Adrenal gland (tissue), 12 donors: ENCODE measurements around the gene SCT. TPM values are rescaled to one million over a fixed set of nuclear protein-coding genes. Genes with fewer than 3 reads are reported as not detected.

ENCODE experiments used
- DNase-seq, 7 donors: peaks; one replicate each; pipeline ENCODE4 v3.0.0-alpha.2; 2019 to 2020
- H3K27ac ChIP-seq, 5 donors: fragments of 200-600 bp; sonication (generic) in 4 of 5; 1 replicate in 3 of 5; 2 replicates in 2 of 5; pipeline versions ENCODE4 v1.5.1 to v1.8.0; 2016 to 2020; ENCODE audit warnings: mild to moderate bottlenecking in 1 of 5
- H3K27me3 ChIP-seq: fragments of 200-600 bp; 2 replicates; pipeline ENCODE4 v1.8.0; 2021
- H3K36me3 ChIP-seq, 2 donors: fragments of 200-600 bp; replicated peaks in 1 of 2; 1 replicate in 1 of 2; 2 replicates in 1 of 2; pipeline versions ENCODE4 v1.5.1 to v1.8.0; 2018 to 2022
- H3K4me1 ChIP-seq, 2 donors: fragments of 200-600 bp; replicated peaks in 1 of 2; 1 replicate in 1 of 2; 2 replicates in 1 of 2; pipeline versions ENCODE4 v1.5.1 to v1.8.0; 2018 to 2021
- H3K4me3 ChIP-seq, 4 donors: fragments of 200-600 bp; sonication (generic) in 3 of 4; one replicate each; pipeline ENCODE4 v1.5.1; 2016 to 2018
- H3K9me3 ChIP-seq, 3 donors: fragments of 200-600 bp; sonication (generic) in 1 of 3; replicated peaks in 1 of 3; 1 replicate in 2 of 3; 2 replicates in 1 of 3; pipeline versions ENCODE4 v1.5.1 to v1.8.0; 2016 to 2021
- CTCF ChIP-seq, 6 experiments: fragments of 450-650 bp in 4 of 6; fragments of 200-600 bp in 2 of 6; sonication (generic) in 1 of 6; IDR thresholded peaks; 1 replicate in 5 of 6; 2 replicates in 1 of 6; pipeline versions ENCODE4 v1.5.1 to v1.8.0; 2016 to 2021; ENCODE audit warnings: antibody characterized with exemption in 6 of 6, mild to moderate bottlenecking in 2 of 6, moderate library complexity in 1 of 6
- POLR2A ChIP-seq, 2 donors: fragments of 450-650 bp; IDR thresholded peaks; one replicate each; pipeline ENCODE4 v1.6.1; 2017; ENCODE audit warnings: antibody characterized with exemption in 2 of 2, mild to moderate bottlenecking in 2 of 2, moderate library complexity in 1 of 2
- WGBS, 4 donors: extraction: QIAGEN DNeasy Blood & Tissue Kit in 2 of 4; methylation state at CpG; one replicate each; pipeline versions ENCODE4 v1.1.5 to v1.1.7; 2013 to 2017; 5-methylcytosine and 5-hydroxymethylcytosine counted together
- intact Hi-C, 2 donors: fragments of 100-400 bp; cut with DNase I; formaldehyde crosslinking; loops; one replicate each; pipeline versions ENCODE4 v1.14.1 to v1.15.0; 2022 to 2023
- polyA plus RNA-seq, 3 donors: library from polyadenylated mRNA; stranded (reverse); fragments of 200-250 nt in 2 of 3; fragments of 350-450 nt in 1 of 3; fragmentation: Illumina TruSeq in 1 of 3; extraction: RNeasy Lipid Tissue Mini Kit (QIAGEN cat#74804) in 1 of 3; gene quantifications; one replicate each; pipeline ENCODE4 v1.2.3, GENCODE V29; 2013 to 2014
- total RNA-seq, 9 donors: library from RNA; depleted of rRNA in 4 of 9; stranded (reverse); fragments of >200 nt in 4 of 9; fragments of 120-200 nt in 1 of 9; fragmentation: NEBNext Ultra II Directional in 1 of 9; extraction: Animal tissue kit (Norgen Biotek cat#: 25700) in 1 of 9; gene quantifications; one replicate each; pipeline versions ENCODE4 v1.1.0 to v1.2.4, GENCODE V29; 2013 to 2023
- donor health status: healthy with polysubstance abuse.
- donor health status: Bipolar disorder and iron deficiency.
- donor health status: DM: yes; HTN: yes; CAD: no.
- donor health status: DM: no; HTN: no; CAD: no.
- donor health status: DM: no; HTN: no; CAD: no.
- donor health status: DM: yes; HTN: yes; CAD: no.

The SCT gene
- total and polyA plus RNA-seq, 12 donors = 0.61 to 0.67 TPM; not detected in 10

- DNase-seq = no peak
- Histone ChIP-seq H3K27me3 (no peaks in the 10 kb centered on the region), H3K4me3 (no peak overlapping the region), H3K9me3 (no peaks in the 10 kb centered on the region), H3K36me3 (peaks cover 0 to 6% of the 10 kb centered on the region in 2 donors), H3K27ac (no peak overlapping the region), H3K4me1 (no peaks in the 10 kb centered on the region)
- TF ChIP-seq CTCF (IDR thresholded peaks at IDR 0.05) (no peak), POLR2A (IDR thresholded peaks at IDR 0.05) (no peak)
- WGBS, 4 donors = 89 to 95% (median 89%) methylated on average over 14 to 50 of the region's 50 CpGs
- intact Hi-C loops = no loop called here
These were observed 17.1 kb upstream of the SCT start for GRCh38 chr11:643849-644738.

- 93 to 98% (median 96%) methylated on average over 6 to 9 of the region's 9 CpGs for WGBS, 4 donors
- intact Hi-C loops = no loop called here
- peaks cover 0 to 6% of the 10 kb centered on the region in 2 donors for H3K36me3 ChIP-seq
- H3K4me1 ChIP-seq = no peaks in the 10 kb centered on the region
- H3K27me3 ChIP-seq = no peaks in the 10 kb centered on the region
- H3K9me3 ChIP-seq = no peaks in the 10 kb centered on the region
- no peak for DNase-seq
- TF ChIP-seq CTCF (IDR thresholded peaks at IDR 0.05) = no peak
- no peak for TF ChIP-seq POLR2A (IDR thresholded peaks at IDR 0.05)
- H3K27ac ChIP-seq = no peak overlapping the region
- no peak overlapping the region for H3K4me3 ChIP-seq
These were observed 16.4 kb upstream of the SCT start for GRCh38 chr11:643366-643765.

GRCh38 chr11:641806-642370 lies 14.9 kb upstream of the SCT start:
- peaks cover 0 to 6% of the 10 kb centered on the region in 2 donors for H3K36me3 ChIP-seq
- DNase-seq = no peak

More at GRCh38 chr11:641806-642370, 14.9 kb upstream of the SCT start:
- intact Hi-C loops = no loop called here
- no peaks in the 10 kb centered on the region for H3K9me3 ChIP-seq
- H3K4me3 ChIP-seq = no peak overlapping the region
- H3K27ac ChIP-seq = no peak overlapping the region
- H3K27me3 ChIP-seq = no peaks in the 10 kb centered on the region
- WGBS, 4 donors = 92 to 98% (median 94%) methylated on average over 19 of the region's 19 CpGs
- TF ChIP-seq POLR2A (IDR thresholded peaks at IDR 0.05) (no peak), CTCF (IDR thresholded peaks at IDR 0.05) (no peak)
- H3K4me1 ChIP-seq = no peaks in the 10 kb centered on the region
